ENCODE data around the gene CIDEB.

Gene CIDEB

DNA sequence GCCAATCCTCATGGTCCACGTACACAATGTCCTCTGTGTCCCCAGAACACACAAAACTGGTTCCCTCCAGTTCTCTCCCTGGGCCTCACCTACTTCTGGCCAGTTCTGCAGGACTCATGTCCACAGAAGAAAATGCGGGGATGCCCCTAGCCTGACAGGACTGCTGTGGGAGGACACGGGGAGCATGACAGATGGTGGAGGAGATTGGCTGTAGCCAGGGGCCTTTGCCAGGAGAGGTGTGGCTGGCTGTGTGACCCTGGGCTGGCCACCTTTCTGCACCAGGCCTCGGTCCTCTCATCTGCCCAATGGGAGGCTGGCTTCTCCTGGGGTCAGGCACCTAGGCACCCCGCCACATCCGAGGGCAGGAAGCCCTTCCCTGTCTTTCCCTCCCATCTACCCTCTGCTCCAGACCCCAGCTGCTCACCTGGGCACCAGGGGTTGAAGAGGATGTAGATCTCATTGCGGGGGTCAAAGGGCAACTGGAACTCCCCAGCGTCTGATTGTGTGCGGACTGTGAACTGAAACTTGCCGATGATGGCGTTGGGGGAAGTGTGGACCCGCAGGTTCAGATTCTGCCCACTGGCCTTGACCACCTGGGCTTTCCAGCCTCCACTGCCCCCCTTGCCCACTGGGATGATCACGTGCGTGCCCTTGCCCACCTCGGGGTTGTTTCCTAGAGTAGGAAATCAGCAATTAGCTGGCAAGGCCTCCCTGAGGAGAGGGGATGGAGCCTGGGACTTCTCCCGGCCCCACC lies 47.6 kb downstream of the CIDEB start:
- H3K4me3 ChIP-seq (ENCODE audit: low read depth, low read length), result no peak overlapping the region
- DNase-seq (ENCODE audit: low read depth), result no peak

DNA sequence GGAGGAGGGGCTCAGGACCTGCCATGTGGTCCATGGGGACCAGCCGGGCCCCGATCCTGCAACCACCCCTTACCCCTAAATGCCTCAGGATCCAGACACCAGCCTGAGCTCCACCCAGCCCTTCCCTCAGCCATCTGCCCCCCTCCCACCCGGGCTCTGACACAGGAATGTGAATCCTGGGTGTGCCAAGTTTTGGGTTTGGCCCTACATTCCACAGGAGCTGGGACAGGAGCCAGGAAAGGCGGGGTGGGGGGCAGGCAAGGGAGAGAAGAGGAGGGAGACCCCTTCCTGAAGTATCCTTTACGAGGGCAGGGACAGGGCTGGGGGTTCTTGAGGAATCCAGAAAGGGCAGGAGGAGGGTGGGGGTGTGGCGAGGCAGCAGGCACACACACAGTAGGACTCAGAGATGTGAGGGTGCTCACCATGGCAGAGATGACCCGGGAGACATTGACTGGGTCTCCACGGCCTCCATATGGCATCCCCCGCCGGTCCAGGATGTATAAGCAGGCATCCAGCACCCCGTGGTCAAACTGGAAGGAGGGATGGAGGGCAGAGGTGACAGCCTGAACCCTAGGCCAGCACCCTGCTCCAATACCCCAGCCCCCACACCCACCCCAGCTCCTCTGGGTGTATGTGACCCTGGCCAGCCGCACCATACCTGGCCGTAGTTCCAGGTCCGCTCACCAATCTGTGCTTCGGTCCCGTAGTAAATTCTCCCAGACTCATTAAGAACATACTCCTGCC lies 48.3 kb downstream of the CIDEB start:
- no peak for DNase-seq (ENCODE audit: low read depth)

DNA sequence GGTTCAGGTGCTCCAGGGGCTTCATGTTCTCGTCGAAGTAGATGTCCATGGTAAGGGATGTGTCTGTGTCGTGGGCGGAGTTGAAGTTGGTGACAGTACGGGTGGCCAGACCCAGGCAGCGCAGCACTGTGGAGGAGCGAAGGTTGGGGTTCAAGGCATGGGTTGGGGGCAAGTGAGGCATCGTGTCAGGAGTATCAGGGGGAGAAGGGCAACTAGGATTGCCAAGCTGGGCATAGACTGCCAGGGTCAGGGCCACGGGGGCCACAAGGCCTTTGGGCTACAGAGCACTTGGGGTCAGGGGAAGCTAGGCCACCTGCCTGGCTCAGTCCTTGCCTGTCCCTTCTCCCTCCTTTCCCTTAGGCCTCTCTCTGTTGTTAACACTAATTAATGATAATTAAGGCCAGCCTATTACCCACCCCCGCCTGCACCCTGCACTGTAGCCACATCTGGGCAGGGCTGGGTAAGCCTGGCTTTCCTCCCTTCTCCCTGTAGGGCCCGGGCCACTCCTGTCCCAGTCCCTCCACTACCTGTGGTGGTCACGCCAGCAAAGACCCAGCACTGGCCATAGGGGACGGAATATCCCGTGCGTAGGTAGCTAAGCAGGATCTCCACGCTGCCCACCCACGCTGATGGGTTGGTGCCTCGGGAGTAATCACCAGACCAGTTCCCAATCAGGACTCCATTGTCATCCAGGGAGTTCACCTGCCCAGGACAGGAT lies 49.1 kb downstream of the CIDEB start:
- DNase-seq (ENCODE audit: low read depth), result no peak
- no peak overlapping the region for H3K4me3 ChIP-seq (ENCODE audit: low read depth, low read length)

More for the DNA sequence above, 48.3 kb downstream of the CIDEB start:
- no peak overlapping the region for H3K4me3 ChIP-seq (ENCODE audit: low read depth, low read length)

DNA sequence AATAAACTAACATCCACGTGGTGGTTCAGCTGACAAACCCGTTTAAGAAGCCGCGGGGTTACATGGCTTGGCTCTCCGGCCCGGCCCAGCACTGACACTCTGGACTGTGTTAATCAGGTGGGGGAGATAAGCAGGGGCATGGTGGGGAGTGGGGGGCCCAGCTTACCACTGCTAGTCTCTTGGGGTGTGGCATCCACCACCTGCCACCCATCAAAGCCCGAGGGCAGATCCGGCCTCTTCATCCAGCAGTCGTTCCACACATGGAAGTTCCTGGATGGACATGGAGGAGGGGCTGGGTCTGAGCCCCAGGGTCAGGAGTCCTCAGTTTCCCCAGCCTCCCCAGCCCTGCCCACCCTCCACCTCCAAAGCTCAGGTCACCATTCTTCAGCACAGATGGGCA lies 49.7 kb downstream of the CIDEB start:
- no peak for DNase-seq (ENCODE audit: low read depth)
- no peak overlapping the region for H3K4me3 ChIP-seq (ENCODE audit: low read depth, low read length)

DNA sequence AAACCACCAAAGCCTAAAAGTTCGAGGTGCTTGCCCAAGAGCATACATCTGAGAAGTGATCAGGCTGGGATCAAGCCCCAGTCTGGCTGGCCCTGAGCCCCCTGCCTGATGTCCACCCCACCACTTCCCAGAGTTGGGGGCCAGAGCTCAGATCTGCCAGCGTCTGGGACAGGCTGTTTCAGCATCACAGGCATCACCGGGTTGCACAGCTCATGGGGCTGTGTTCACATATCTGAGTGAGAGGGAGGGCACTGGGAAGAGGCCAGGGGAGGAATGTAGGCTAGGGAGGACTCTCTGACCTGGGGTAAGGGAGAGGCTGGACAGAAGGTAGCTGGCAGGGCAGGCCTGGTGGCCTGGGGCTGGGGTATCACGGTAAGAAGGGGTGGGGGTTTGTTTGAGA lies 50.8 kb downstream of the CIDEB start:
- no peak for DNase-seq (ENCODE audit: low read depth)
- H3K4me3 ChIP-seq (ENCODE audit: low read depth, low read length), result no peak overlapping the region

DNA sequence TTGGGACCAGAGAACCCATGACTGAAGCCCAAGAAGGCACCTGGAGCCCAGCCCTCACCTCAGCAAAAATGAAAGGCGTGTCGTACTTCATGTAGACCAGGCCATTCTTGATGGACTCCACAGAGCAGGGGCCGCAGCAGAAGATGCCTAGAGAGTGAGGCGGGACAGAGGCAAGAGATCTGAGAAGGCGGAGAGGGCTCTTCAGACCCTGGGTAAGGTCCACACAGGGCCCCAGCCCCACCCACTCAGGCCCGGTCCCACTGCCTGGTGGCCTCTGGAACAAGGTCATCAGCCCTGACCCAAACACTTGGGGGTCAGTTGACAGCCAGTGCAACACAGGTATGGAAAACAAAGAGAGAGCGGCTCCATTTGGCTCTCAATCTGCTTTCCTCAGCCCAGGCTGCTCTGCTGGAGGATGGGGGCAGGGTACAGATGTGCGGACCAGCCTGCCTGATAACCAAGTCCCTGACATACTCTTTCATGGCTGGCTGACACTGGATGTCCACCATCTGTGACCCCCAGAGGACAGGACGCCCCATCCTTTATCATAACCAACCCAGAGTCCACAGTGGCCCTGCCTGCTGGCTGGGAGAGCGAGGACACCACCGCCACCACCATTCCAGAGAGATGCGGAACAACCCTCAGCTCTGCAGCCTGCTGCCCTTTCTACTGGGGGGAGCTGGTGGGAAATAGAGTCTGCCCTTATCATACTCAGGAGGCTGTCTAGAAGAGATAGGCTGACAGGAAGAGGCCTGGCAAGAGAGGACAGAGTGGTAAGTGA lies 51.7 kb downstream of the CIDEB start:
- H3K4me3 ChIP-seq (ENCODE audit: low read depth, low read length), result no peak overlapping the region
- DNase-seq (ENCODE audit: low read depth), result no peak

DNA sequence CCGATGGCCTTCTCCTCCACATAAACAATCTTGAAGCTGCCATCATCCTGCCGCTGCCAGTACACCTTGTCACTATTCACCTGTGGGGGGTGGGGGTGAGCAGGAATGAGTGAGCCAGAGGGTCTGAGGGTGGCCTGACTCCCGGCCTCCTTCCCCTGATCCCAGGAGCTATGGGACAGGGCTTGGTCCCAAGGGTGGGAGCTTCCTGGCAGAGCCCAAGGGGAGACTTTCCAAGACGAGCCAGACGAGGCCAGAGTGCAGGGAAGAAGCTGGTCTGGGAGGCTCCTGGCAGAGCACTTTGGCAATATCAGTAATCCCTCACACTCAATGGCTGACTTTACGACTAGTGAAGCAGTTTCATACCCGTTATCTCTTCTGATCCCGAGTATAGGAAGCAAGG lies 52.3 kb downstream of the CIDEB start:
- H3K4me3 ChIP-seq (ENCODE audit: low read depth, low read length), result no peak overlapping the region
- DNase-seq (ENCODE audit: low read depth), result no peak
